WI38 (cell line): ENCODE data around the gene PSMD12.

Source experiments
- H3K4me3 ChIP-seq: 2 replicates; pipeline ENCODE4 v1.5.1; 2011; ENCODE audit warnings: low read depth, mild to moderate bottlenecking, control low read depth, low read length
- CTCF ChIP-seq: IDR thresholded peaks from 2 replicates; pipeline ENCODE4 v1.5.1; 2012; ENCODE audit warnings: low read depth, mild to moderate bottlenecking, control low read depth, low read length

PSMD12 gene

GRCh38 chr17:67386965-67387551 lies 20.7 kb upstream of the PSMD12 start:
- H3K4me3 ChIP-seq: no peak overlapping the region
- TF ChIP-seq CTCF: peak; percentile 88

GRCh38 chr17:67385122-67385988 lies 19.0 kb upstream of the PSMD12 start:
- no peak for TF ChIP-seq CTCF
- H3K4me3 ChIP-seq: no peak overlapping the region

- TF ChIP-seq CTCF: no peak
- no peak overlapping the region for H3K4me3 ChIP-seq
Measured at GRCh38 chr17:67381929-67382257, 15.5 kb upstream of the PSMD12 start.

GRCh38 chr17:67379251-67379630 lies 12.9 kb upstream of the PSMD12 start:
- no peak for TF ChIP-seq CTCF
- H3K4me3 ChIP-seq: peak overlapping the region; percentile 86

- H3K4me3 ChIP-seq: peak overlapping the region; percentile 86
- peak; percentile 28; the same call in 1 of the 2 replicates for TF ChIP-seq CTCF
Measured at GRCh38 chr17:67378454-67379250, 12.3 kb upstream of the PSMD12 start.

GRCh38 chr17:67377488-67378453 lies 11.4 kb upstream of the PSMD12 start:
- TF ChIP-seq CTCF: 0 out of 2 replicates have a peak, but pooled peaks have one; percentile 18
- H3K4me3 ChIP-seq: peak overlapping the region; percentile 86
